ENCODE results near the gene BTAF1. TPM values are rescaled to one million over a fixed set of nuclear protein-coding genes. Genes with fewer than 3 reads are reported as not detected.

The BTAF1 gene
- total RNA-seq, 4 donors from 2014 or later = 42.6 to 61.3 (median 46.6) TPM

DNA sequence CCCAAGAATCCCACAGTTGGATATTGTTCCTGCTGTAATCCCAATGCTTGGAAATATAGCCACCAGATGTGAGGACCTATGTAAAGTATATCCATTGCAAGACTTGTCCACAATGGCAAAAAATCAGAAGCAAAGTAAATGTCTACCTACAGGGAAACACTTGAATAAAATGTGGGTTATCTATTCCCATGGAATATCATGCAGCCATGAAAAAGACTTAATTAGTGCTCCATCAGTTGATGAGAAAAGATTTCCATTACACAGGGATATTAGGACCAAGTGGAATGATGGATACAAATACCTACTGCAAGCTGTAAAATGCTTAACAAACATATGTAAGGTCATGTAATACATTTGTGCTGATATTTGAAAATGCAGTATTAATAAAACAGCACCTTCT is 131.2 kb downstream of the BTAF1 start:
- Histone ChIP-seq H3K27ac (no peak overlapping the region), H3K36me3 (no peaks in the 10 kb centered on the region), H3K4me3 (replicated peaks in 1 of 3) (no peak overlapping the region), H3K4me1 (no peaks in the 10 kb centered on the region), H3K27me3 (no peaks in the 10 kb centered on the region), H3K9me3 (no peaks in the 10 kb centered on the region)
- no peak for TF ChIP-seq POLR2A (IDR thresholded peaks at IDR 0.05)
- TF ChIP-seq, protein P1, sequence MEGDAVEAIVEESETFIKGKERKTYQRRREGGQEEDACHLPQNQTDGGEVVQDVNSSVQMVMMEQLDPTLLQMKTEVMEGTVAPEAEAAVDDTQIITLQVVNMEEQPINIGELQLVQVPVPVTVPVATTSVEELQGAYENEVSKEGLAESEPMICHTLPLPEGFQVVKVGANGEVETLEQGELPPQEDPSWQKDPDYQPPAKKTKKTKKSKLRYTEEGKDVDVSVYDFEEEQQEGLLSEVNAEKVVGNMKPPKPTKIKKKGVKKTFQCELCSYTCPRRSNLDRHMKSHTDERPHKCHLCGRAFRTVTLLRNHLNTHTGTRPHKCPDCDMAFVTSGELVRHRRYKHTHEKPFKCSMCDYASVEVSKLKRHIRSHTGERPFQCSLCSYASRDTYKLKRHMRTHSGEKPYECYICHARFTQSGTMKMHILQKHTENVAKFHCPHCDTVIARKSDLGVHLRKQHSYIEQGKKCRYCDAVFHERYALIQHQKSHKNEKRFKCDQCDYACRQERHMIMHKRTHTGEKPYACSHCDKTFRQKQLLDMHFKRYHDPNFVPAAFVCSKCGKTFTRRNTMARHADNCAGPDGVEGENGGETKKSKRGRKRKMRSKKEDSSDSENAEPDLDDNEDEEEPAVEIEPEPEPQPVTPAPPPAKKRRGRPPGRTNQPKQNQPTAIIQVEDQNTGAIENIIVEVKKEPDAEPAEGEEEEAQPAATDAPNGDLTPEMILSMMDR (IDR thresholded peaks at IDR 0.05) = no peak
- DNase-seq = no peak
- intact Hi-C loops (cut with DNase I) = no loop called here

DNA sequence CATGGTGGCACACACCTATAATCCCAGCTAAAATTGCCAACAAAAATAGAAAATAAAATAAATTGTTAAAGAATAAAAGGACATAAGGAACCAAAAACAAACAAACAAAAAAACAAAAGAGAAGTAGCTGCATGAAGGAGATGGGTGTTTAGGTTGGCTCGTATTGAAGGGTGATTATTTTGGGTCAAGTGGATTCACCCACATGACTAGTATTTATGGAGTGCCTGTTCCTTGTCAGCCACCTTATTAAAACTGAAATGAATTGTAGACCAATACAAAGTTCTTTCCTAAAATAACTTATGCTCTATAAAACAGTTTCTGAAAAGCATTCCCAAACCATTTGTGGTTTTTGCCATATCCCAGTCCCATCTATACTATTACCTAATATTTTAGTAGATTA is 138.7 kb downstream of the BTAF1 start:
- intact Hi-C loops (cut with DNase I) = no loop called here
- Histone ChIP-seq H3K36me3 (no peaks in the 10 kb centered on the region), H3K9me3 (no peaks in the 10 kb centered on the region), H3K27me3 (no peaks in the 10 kb centered on the region), H3K4me1 (peaks cover 0 to 6% of the 10 kb centered on the region in 2 donors), H3K4me3 (replicated peaks in 1 of 3) (no peak overlapping the region), H3K27ac (no peak overlapping the region)
- WGBS, 2 donors = 29 to 33% methylated on average over 1 of the region's 1 CpG
- no peak for TF ChIP-seq POLR2A (IDR thresholded peaks at IDR 0.05)
- TF ChIP-seq, protein P1 (IDR thresholded peaks at IDR 0.05) = no peak
- no peak for DNase-seq

DNA sequence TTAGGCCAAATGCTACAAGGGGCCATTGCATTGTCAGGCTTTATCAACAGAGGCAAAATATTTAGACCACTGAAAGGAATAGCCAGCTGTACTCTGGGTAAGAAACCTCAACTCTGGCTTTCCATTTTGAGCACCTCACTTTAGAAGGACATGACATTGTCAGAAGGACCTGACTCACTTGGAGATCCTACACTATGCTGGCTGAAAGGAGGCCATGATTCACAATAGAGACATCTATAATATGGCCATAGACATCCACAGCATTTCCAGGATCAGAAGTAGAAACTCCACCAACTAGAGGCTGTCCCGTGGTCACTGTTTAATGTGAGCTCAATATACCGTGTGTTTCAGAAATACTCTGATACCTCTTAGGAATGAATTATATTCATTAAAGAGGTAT is 140.9 kb downstream of the BTAF1 start:
- Histone ChIP-seq H3K36me3 (no peaks in the 10 kb centered on the region), H3K27ac (no peak overlapping the region), H3K9me3 (no peaks in the 10 kb centered on the region), H3K4me1 (peaks cover 0 to 6% of the 10 kb centered on the region in 2 donors), H3K4me3 (replicated peaks in 1 of 3) (no peak overlapping the region), H3K27me3 (no peaks in the 10 kb centered on the region)
- TF ChIP-seq POLR2A (IDR thresholded peaks at IDR 0.05) = no peak
- TF ChIP-seq, protein P1 (IDR thresholded peaks at IDR 0.05) = no peak
- 94 to 98% methylated on average over 2 of the region's 2 CpGs for WGBS, 2 donors
- intact Hi-C loops (cut with DNase I) = no loop called here
- DNase-seq = no peak

DNA sequence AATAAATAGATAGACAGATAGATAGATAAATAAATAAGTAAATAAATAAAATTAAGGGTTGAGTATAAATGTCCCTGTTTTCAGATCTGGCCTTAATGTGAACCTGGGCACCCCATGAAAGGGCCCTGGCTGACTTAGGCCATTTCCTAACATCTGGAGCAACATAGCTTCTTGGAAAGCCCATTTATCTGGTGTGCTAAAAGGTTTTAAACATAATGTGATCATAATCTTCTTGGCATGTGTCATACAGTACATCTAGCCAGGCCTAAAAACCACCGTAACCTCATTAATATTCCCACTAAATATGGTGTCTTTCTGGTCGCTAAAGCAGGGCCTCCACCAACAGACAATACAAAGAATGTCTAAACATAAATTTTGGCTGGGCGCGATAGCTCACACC is 142.8 kb downstream of the BTAF1 start:
- no peaks in the 10 kb centered on the region for H3K36me3 ChIP-seq
- no peaks in the 10 kb centered on the region for H3K9me3 ChIP-seq
- H3K27ac ChIP-seq = no peak overlapping the region
- WGBS, 2 donors = 98 to 99% methylated on average over 4 of the region's 4 CpGs
- TF ChIP-seq, protein P1 (IDR thresholded peaks at IDR 0.05) = no peak
- no peak for TF ChIP-seq POLR2A (IDR thresholded peaks at IDR 0.05)
- peaks cover 0 to 6% of the 10 kb centered on the region in 2 donors for H3K4me1 ChIP-seq
- no peaks in the 10 kb centered on the region for H3K27me3 ChIP-seq
- DNase-seq = no peak
- intact Hi-C loops (cut with DNase I) = no loop called here
- H3K4me3 ChIP-seq (replicated peaks in 1 of 3) = no peak overlapping the region

DNA sequence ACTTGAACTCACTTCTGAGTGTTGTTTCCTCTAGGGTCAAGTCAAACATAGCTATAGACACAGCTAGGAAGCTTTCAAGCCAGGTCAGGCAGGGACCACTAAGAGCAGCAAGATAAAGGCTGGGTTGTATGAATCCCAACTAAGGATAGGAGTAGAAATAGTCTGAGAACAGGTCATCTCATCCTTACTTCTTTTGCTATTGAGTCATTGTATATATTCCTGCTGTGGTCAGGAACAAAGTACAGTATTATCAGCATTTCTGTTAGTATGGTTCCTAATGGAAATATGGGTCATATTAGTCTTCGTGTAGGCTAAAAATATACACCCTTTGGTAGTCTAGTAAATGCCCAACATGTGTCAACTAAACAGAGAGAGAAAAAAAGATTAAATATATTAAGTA is 145.3 kb downstream of the BTAF1 start:
- no peak for DNase-seq
- TF ChIP-seq POLR2A (IDR thresholded peaks at IDR 0.05) = no peak
- TF ChIP-seq, protein P1 (IDR thresholded peaks at IDR 0.05) = no peak
- Histone ChIP-seq H3K27me3 (no peaks in the 10 kb centered on the region), H3K36me3 (no peaks in the 10 kb centered on the region), H3K4me1 (no peaks in the 10 kb centered on the region), H3K4me3 (replicated peaks in 1 of 3) (no peak overlapping the region), H3K9me3 (no peaks in the 10 kb centered on the region), H3K27ac (no peak overlapping the region)
- intact Hi-C loops (cut with DNase I) = no loop called here
- 89% methylated on average over 1 of the region's 1 CpG for WGBS, 2 donors

All from thyroid gland (tissue), 4 donors.